Gastroesophageal sphincter (tissue), 4 donors: ENCODE measurements around the gene GINS3. TPM values are rescaled to one million over a fixed set of nuclear protein-coding genes. Genes with fewer than 3 reads are reported as not detected.

Source experiments
- ATAC-seq: fragments of 150-250 bp; one replicate; pipeline ENCODE4 v1.9.1; 2016; ENCODE audit warnings: mild to moderate bottlenecking, moderate library complexity
- H3K27ac ChIP-seq, 4 donors: fragments of 200-600 bp; sonication (generic) in 3 of 4; 1 replicate in 3 of 4; 2 replicates in 1 of 4; pipeline ENCODE4 v1.5.1; 2016 to 2019
- H3K27me3 ChIP-seq: fragments of 200-600 bp; sonication (generic); one replicate; pipeline ENCODE4 v1.5.1; 2019
- H3K36me3 ChIP-seq, 2 donors: fragments of 200-600 bp; sonication (generic); one replicate each; pipeline ENCODE4 v1.5.1; 2019; ENCODE audit warnings: control low read depth in 1 of 2
- H3K4me1 ChIP-seq, 3 donors: fragments of 200-600 bp; sonication (generic); 1 replicate in 2 of 3; 2 replicates in 1 of 3; pipeline ENCODE4 v1.5.1; 2016 to 2019; ENCODE audit warnings: control low read depth in 2 of 3
- H3K4me3 ChIP-seq, 2 donors: fragments of 200-600 bp; sonication (generic); one replicate each; pipeline ENCODE4 v1.5.1; 2019; ENCODE audit warnings: mild to moderate bottlenecking in 1 of 2, moderate library complexity in 1 of 2
- H3K9me3 ChIP-seq, 3 donors: fragments of 200-600 bp; sonication (generic); one replicate each; pipeline ENCODE4 v1.5.1; 2017 to 2019; ENCODE audit warnings: control low read depth in 2 of 3
- EP300 ChIP-seq: sonication (generic); formaldehyde crosslinking; IDR thresholded peaks from one replicate; pipeline ENCODE4 v1.6.1; 2017; ENCODE audit warnings: antibody characterized with exemption, mild to moderate bottlenecking
- POLR2A ChIP-seq, 2 donors: fragments of 450-650 bp; IDR thresholded peaks; one replicate each; pipeline ENCODE4 v1.6.1; 2017; ENCODE audit warnings: antibody characterized with exemption in 2 of 2, mild to moderate bottlenecking in 2 of 2, moderate library complexity in 1 of 2
- POLR2AphosphoS5 ChIP-seq: sonication (generic); formaldehyde crosslinking; IDR thresholded peaks from one replicate; pipeline ENCODE4 v1.6.1; 2017; ENCODE audit warnings: antibody characterized with exemption
- WGBS, 2 donors: methylation state at CpG; one replicate each; pipeline ENCODE4 v1.1.5; 2018; ENCODE audit warnings: low coverage in 1 of 2; 5-methylcytosine and 5-hydroxymethylcytosine counted together
- total RNA-seq, 4 donors: library from RNA; depleted of rRNA; stranded (reverse); fragments of >200 nt; gene quantifications; one replicate each; pipeline ENCODE4 v1.1.0, GENCODE V29; 2016
- TF ChIP-seq, protein P1 (sequence below), 4 experiments: fragments of 200-600 bp in 2 of 4; fragments of 450-650 bp in 2 of 4; sonication (generic) in 1 of 4; IDR thresholded peaks; one replicate each; pipeline ENCODE4 v1.5.1; 2017 to 2019; ENCODE audit warnings: antibody characterized with exemption in 4 of 4, mild to moderate bottlenecking in 2 of 4, moderate library complexity in 2 of 4

GINS3 gene
- total RNA-seq, 4 donors from 2014 or later, result 1.7 to 2.8 (median 2.4) TPM

DNA sequence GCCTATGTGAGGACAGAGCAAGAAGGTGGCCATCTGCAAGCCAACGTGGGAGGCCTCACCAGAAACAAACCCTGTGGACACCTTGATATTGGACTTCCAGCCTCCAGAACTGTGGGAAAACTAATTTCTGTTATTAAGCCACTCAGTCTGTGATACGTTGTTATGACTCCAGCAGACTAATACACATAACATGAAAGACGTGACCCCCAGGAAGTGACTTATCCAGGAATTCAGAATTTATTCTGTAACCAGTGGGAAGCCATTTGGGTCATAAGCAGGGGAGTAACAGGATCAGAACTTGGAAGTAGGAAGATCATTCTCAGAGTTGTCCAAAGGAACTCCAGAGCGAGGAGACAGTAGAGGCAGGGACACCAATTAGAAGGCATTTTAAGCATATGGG is 12.5 kb upstream of the GINS3 start:
- Histone ChIP-seq H3K4me1 (no peaks in the 10 kb centered on the region), H3K27me3 (peaks cover 9% of the 10 kb centered on the region), H3K9me3 (no peaks in the 10 kb centered on the region), H3K27ac (no peak overlapping the region), H3K4me3 (no peak overlapping the region), H3K36me3 (no peaks in the 10 kb centered on the region)
- ATAC-seq, result no peak
- TF ChIP-seq, protein P1, sequence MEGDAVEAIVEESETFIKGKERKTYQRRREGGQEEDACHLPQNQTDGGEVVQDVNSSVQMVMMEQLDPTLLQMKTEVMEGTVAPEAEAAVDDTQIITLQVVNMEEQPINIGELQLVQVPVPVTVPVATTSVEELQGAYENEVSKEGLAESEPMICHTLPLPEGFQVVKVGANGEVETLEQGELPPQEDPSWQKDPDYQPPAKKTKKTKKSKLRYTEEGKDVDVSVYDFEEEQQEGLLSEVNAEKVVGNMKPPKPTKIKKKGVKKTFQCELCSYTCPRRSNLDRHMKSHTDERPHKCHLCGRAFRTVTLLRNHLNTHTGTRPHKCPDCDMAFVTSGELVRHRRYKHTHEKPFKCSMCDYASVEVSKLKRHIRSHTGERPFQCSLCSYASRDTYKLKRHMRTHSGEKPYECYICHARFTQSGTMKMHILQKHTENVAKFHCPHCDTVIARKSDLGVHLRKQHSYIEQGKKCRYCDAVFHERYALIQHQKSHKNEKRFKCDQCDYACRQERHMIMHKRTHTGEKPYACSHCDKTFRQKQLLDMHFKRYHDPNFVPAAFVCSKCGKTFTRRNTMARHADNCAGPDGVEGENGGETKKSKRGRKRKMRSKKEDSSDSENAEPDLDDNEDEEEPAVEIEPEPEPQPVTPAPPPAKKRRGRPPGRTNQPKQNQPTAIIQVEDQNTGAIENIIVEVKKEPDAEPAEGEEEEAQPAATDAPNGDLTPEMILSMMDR (IDR thresholded peaks at IDR 0.05), result no peak
- TF ChIP-seq EP300 (no peak), POLR2AphosphoS5 (no peak), POLR2A (IDR thresholded peaks at IDR 0.05) (no peak)
- 83 to 90% methylated on average over 3 to 4 of the region's 4 CpGs for WGBS, 2 donors

DNA sequence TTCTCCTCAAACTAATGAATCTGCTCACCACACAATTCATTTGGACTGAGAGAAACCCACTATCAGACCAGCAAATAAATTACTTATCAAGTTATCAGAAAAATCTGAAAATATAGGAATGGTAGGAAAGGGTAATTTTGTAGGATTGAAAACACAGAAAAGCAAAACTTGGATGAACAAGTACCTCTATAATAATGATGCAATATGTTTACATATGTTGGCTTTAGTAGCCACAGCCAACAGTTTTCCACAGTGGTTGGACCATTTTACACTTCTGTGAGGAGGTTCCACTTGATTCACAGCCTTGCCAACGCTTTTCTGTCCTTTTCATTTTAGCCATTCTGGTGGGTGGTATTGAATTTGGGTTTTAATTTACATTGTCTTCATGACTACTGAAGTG is 10.6 kb upstream of the GINS3 start:
- TF ChIP-seq POLR2AphosphoS5 (no peak), EP300 (no peak)
- TF ChIP-seq, protein P1 (IDR thresholded peaks at IDR 0.05), result no peak
- H3K36me3 ChIP-seq, result no peaks in the 10 kb centered on the region
- 67 to 83% methylated on average over 1 of the region's 1 CpG for WGBS, 2 donors
- H3K9me3 ChIP-seq, result no peaks in the 10 kb centered on the region
- ATAC-seq, result no peak
- peaks cover 9% of the 10 kb centered on the region for H3K27me3 ChIP-seq
- H3K27ac ChIP-seq, result no peak overlapping the region
- H3K4me1 ChIP-seq, result no peaks in the 10 kb centered on the region
- no peak overlapping the region for H3K4me3 ChIP-seq

- Histone ChIP-seq H3K9me3 (no peaks in the 10 kb centered on the region), H3K27ac (no peak overlapping the region), H3K4me1 (no peaks in the 10 kb centered on the region), H3K27me3 (peaks cover 9% of the 10 kb centered on the region), H3K36me3 (no peaks in the 10 kb centered on the region), H3K4me3 (no peak overlapping the region)
- TF ChIP-seq, protein P1 (IDR thresholded peaks at IDR 0.05), result no peak
- TF ChIP-seq EP300 (no peak), POLR2A (IDR thresholded peaks at IDR 0.05) (no peak)
- 81 to 100% methylated on average over 2 of the region's 5 CpGs for WGBS, 2 donors
- no peak for ATAC-seq
Observed at GRCh38 chr16:58384437-58385055, 7.7 kb upstream of the GINS3 start.

DNA sequence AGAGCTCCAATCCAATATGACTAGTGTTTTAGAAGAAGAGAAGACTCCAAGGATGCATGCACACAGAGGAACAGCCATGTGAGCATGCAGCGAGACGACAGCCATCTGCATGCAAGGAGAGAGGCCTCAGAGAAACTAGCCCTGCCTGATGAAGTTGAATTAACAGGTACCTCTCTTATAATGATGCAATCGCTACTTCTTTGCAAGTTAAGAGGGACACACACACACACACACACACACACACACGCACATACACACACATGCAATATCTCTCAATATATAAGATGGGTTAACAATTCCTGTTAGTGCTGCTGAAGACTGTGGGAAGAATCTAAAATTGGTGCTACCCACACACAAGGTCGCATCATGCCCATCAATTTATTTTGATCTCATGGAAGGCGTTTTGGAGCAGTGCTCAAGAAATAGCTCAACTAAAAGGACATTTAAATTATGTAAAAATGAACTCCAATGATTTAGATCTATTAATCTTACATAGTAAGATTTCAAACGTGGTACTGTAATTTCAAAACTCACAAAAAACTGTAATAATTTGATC is 7.0 kb upstream of the GINS3 start:
- TF ChIP-seq, protein P1 (IDR thresholded peaks at IDR 0.05), result no peak
- TF ChIP-seq POLR2AphosphoS5 (no peak), EP300 (no peak), POLR2A (IDR thresholded peaks at IDR 0.05) (no peak)
- ATAC-seq, result no peak
- no peaks in the 10 kb centered on the region for H3K4me1 ChIP-seq
- H3K9me3 ChIP-seq, result no peaks in the 10 kb centered on the region
- H3K36me3 ChIP-seq, result no peaks in the 10 kb centered on the region
- no peak overlapping the region for H3K4me3 ChIP-seq
- H3K27ac ChIP-seq, result no peak overlapping the region
- WGBS, 2 donors, result 69 to 71% methylated on average over 5 of the region's 7 CpGs
- H3K27me3 ChIP-seq, result peaks cover 9% of the 10 kb centered on the region

DNA sequence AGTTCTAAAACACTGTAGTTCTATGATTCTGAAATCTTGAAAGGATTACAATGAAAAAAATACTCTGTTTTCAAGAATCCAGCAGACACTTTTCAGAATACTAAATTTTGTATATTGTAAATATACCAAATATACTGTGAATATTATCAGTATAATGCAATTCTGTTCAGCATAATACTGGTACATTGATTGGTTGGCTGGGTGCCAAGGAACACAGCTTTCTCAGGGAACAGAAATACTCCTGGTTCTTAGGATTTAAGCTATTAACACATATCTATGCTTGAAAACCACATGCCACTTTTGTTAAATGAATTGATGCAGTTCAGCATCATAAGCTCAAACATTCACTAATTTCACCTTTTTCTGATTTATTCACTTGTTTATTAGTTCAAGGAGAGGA is 2.5 kb upstream of the GINS3 start:
- Histone ChIP-seq H3K36me3 (no peaks in the 10 kb centered on the region), H3K27ac (no peak overlapping the region), H3K4me1 (peaks cover 0 to 7% (median 5%) of the 10 kb centered on the region in 3 donors), H3K4me3 (no peak overlapping the region), H3K27me3 (no peaks in the 10 kb centered on the region), H3K9me3 (no peaks in the 10 kb centered on the region)
- no peak for TF ChIP-seq EP300
- no peak for ATAC-seq
